Activated T-cell treated with anti-CD3 and anti-CD28 coated beads for 48 hours (primary cell): ENCODE data around the gene AMOTL1.
A peak's percentile ranks its signal among the peaks of the same experiment; 100 is the strongest.
"Not testable (repeated sequence)": the region's sequence is repeated elsewhere in the genome, so short reads cannot be mapped to it uniquely, and the experiment has no call there.

ENCODE experiments used
- DNase-seq: peaks from one replicate; pipeline ENCODE4 v3.0.0-alpha.2; 2020; ENCODE audit warnings: low read depth

Gene AMOTL1

DNA sequence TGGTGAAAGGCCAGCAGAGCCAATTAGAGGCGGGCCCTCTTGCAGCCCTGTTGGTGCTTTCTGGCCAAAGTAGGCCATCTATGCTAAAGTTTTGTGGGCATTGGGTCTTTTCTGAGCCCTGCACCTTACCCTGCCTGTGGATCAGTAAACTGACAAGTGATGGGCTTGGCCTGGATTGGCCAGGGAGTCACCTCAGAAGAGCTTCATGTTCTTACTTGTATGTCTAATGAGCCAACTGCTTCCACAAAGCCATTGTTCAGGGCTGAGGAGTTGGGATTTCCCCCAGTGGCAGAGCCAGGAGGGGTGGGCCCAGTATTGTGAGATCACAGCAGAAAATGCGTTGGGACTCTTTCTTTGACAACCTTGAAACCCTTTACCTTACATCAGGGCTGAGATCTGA is 114.8 kb downstream of the AMOTL1 start:
- DNase-seq, result no peak

DNA sequence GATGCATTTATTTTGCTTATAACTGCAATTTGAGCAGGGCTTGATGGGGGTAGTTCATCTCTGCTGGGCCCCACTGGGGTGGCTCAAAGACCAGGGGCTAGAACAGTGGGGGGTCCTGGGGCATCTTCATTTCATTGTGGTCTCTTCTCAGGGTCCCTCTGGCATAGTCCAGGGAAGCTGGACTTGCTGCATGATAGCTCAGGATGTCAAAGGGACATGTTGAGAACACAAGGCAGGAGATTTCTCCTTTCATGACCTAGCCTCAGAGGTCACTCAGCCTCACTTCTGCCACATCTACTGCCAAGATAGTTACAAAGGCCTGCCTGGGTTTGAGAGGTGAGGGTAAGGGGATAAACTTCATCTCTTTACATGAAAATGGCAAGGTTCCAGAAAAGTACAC is 115.7 kb downstream of the AMOTL1 start:
- no peak for DNase-seq

GRCh38 chr11:94884376-94884775 is 116.2 kb downstream of the AMOTL1 start:
- no peak for DNase-seq

- no peak for DNase-seq
Measured at GRCh38 chr11:94885133-94885532, 117.0 kb downstream of the AMOTL1 start.

GRCh38 chr11:94885581-94885980 is 117.4 kb downstream of the AMOTL1 start:
- DNase-seq, result no peak

GRCh38 chr11:94888204-94888603 is 120.0 kb downstream of the AMOTL1 start:
- DNase-seq, result no peak

GRCh38 chr11:94895451-94895850 is 127.3 kb downstream of the AMOTL1 start:
- no peak for DNase-seq

DNA sequence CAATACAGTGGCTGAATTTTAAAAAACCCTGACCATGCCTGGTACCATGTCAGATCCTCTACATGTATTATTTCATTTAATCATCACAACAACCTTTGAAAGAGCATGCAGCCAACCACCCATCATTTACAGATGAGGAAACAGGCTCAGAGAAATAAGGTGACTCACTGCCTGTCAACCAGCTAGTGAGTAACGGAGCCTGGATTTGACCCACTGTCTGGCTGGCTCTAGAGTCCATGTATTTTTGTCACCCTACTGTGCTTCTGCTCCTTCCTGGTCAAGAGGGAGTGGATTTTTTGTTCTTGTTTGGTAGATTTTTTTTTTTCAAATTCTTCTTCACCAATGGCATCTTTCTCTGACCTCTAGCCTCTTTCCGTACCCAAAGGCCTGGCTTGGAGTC is 127.8 kb downstream of the AMOTL1 start:
- DNase-seq, result no peak

GRCh38 chr11:94897330-94897768 is 129.2 kb downstream of the AMOTL1 start:
- peak; percentile 16 for DNase-seq

DNA sequence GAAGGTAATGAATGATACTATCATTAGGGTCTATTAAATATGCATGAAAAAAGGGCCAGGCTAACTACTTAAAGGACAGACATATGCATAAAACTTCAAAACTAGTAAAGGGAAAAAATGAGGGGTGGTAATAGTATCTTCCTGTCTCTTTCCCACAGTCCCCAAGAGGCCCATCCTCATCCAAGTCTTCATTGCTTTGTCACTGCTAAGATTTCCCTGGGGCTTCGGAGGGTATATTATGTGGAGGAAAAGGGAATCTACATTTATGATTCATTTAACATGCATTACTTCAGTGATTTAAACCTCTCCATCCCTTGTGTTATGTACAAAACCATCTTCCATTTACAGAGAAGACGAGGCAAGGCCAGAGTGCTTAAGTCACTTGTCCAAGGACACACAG is 139.1 kb downstream of the AMOTL1 start:
- no peak for DNase-seq

GRCh38 chr11:94909371-94909820 is 141.2 kb downstream of the AMOTL1 start:
- no peak for DNase-seq

- DNase-seq, result no peak
Measured at GRCh38 chr11:94910270-94910669, 142.1 kb downstream of the AMOTL1 start.

DNA sequence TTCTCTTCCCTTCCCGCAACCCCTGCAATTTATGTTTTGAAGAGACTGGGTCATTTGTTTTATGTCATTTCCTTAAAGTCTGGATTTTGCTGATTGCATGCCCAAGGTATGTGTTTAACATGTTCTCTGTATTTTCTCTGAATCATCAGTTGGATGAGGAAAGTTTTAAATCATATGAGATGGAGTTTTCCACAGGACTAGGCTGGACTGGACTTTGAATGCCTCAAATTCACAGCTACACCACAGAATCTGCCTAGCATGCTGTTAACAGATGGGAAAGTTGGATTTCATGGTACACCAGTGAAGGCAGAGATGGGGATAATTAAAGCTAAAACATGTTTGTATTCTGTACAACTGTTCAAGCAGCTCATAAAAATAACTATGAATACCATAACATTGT is 142.6 kb downstream of the AMOTL1 start:
- no peak for DNase-seq

DNA sequence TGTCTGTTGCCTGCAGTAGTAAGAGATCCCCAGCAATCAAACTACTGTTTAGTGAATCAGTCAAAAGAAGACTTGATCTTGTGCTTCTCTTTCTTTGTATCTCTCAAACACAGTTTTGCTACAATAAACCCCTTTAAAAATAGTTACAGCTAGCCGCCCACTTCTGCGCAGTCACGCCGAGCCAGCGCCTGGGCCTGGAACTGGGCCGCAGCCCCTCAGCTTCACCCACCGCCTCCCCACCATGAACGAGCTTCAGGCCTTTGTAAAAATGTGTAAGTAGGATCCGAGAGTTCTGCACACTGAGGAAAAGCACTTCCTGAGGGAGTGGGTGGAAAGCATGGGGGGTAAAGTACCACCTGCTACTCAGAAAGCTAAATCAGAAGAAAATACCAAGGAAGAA is 144.7 kb downstream of the AMOTL1 start:
- DNase-seq, result no peak

- not testable (repeated sequence) for DNase-seq
Measured at GRCh38 chr11:94913718-94914394, 145.7 kb downstream of the AMOTL1 start.

- no peak for DNase-seq
Measured at GRCh38 chr11:94920311-94920710, 152.2 kb downstream of the AMOTL1 start.

- DNase-seq, result no peak
Measured at GRCh38 chr11:94922321-94923003, 154.3 kb downstream of the AMOTL1 start.

GRCh38 chr11:94923004-94923334 is 154.8 kb downstream of the AMOTL1 start:
- DNase-seq, result no peak

DNA sequence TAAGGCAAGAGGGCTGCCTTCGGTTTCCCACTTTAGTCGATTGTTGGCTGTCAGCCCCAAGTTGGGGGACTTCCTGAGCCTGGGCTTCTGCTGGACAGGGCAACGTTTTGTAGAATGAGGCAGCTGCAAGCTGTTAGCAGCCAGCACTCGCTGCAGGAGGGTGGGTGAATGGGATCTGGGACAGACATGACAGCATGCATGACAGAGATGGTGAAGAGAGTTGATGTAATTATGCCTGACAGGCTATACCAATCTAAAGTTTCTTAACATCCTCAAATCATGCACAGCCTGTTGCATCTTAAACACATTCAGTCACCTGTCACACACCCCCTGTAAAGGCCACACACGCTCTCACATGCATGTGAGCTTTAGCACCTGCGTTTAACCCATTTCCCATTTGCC is 156.0 kb downstream of the AMOTL1 start:
- DNase-seq, result no peak

DNA sequence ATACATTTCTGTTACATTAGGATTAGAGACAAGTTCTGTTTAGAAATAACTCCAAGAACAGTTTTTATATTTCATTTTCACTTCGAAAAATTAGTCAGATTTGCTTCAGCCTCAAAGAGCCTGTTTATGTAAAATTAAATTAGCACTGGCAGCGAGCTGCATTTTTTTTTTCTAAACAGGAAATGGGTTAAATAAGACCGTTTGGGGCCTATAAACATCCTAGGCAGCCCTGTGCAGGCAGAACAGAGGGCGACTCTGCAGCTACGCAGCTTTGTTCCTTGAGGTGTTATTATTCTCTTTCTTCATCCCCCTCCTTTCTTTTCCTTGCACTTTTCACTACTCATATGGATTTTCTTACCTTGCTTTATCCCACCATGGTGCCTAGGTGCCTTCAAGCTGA is 156.5 kb downstream of the AMOTL1 start:
- DNase-seq, result no peak

- DNase-seq, result no peak
Measured at GRCh38 chr11:94925422-94926270, 157.5 kb downstream of the AMOTL1 start.

DNA sequence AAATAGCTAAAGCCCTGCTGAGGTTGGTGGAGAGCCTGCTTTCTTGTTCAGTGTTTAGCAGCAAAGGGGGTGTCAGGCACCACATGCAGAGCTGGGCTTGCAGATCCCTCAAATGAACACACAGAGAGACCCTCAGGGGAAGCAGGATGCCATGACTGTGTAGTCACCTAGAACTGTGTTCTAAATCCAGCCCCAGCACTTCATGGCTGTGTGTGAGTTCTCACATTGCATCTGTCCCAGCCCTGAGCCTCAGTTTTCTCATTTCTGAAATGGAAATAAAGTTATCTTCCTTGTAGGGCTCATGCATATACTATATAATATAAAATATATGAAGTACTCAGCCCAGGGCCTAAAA is 158.1 kb downstream of the AMOTL1 start:
- DNase-seq, result no peak
